Fibroblast of lung (primary cell): ENCODE measurements around the gene ALKBH4.

ENCODE experiments used
- CTCF ChIP-seq, 2 donors: IDR thresholded peaks in 1 of 2; conservative IDR thresholded peaks in 1 of 2; 1 replicate in 1 of 2; 2 replicates in 1 of 2; pipeline ENCODE4 v1.5.1; 2011 to 2012; ENCODE audit warnings: low read length in 2 of 2, control low read depth in 1 of 2, inconsistent platforms in 1 of 2, low read depth in 1 of 2, mild to moderate bottlenecking in 1 of 2
- EZH2 ChIP-seq: IDR thresholded peaks from 2 replicates; pipeline ENCODE4 v1.5.1; 2012; ENCODE audit warnings: low read length, control low read depth, mild to moderate bottlenecking; ENCODE audit errors: missing control alignments

- no peak for TF ChIP-seq CTCF (conservative IDR thresholded peaks at IDR 0.05 in 1 of 2, IDR thresholded peaks at IDR 0.05 in 1 of 2; ENCODE audit: low read depth in 1 of 2, low read length in 2 of 2)
- TF ChIP-seq EZH2, result no peak
Measured at GRCh38 chr7:102413091-102413490, 51.6 kb downstream of the ALKBH4 start.
